GM21825 (cell line): Measurements from ENCODE around the gene RALGPS1.
A peak's percentile ranks its signal among the peaks of the same experiment; 100 is the strongest.

Experiments used
- ATAC-seq: cut with Tn5 transposase; IDR thresholded peaks from one replicate; pipeline ENCODE4 v1.9.1; 2021; ENCODE audit warnings: mild to moderate bottlenecking, moderate library complexity; ENCODE audit not compliant: unreplicated experiment

Gene RALGPS1

GRCh38 chr9:127181595-127182190 lies 267.1 kb downstream of the RALGPS1 start:
- no peak for ATAC-seq

- no peak for ATAC-seq
Measured at GRCh38 chr9:127182901-127183746, 268.5 kb downstream of the RALGPS1 start.

GRCh38 chr9:127183814-127184582 lies 269.4 kb downstream of the RALGPS1 start:
- ATAC-seq = peak; percentile 51

- no peak for ATAC-seq
Measured at GRCh38 chr9:127184641-127185040, 270.1 kb downstream of the RALGPS1 start.

GRCh38 chr9:127185181-127185580 lies 270.6 kb downstream of the RALGPS1 start:
- no peak for ATAC-seq

- ATAC-seq = no peak
Measured at GRCh38 chr9:127185931-127186781, 271.6 kb downstream of the RALGPS1 start.

GRCh38 chr9:127186806-127187205 lies 272.2 kb downstream of the RALGPS1 start:
- no peak for ATAC-seq

- ATAC-seq = no peak
Measured at GRCh38 chr9:127187231-127187956, 272.8 kb downstream of the RALGPS1 start.

GRCh38 chr9:127188396-127188795 lies 273.8 kb downstream of the RALGPS1 start:
- no peak for ATAC-seq

GRCh38 chr9:127189628-127190027 lies 275.0 kb downstream of the RALGPS1 start:
- no peak for ATAC-seq

- no peak for ATAC-seq
Measured at GRCh38 chr9:127192744-127193143, 278.2 kb downstream of the RALGPS1 start.

GRCh38 chr9:127193483-127193882 lies 278.9 kb downstream of the RALGPS1 start:
- ATAC-seq = no peak

GRCh38 chr9:127194881-127195713 lies 280.5 kb downstream of the RALGPS1 start:
- no peak for ATAC-seq

GRCh38 chr9:127195976-127196825 lies 281.6 kb downstream of the RALGPS1 start:
- ATAC-seq = no peak

- ATAC-seq = no peak
Measured at GRCh38 chr9:127196826-127197145, 282.2 kb downstream of the RALGPS1 start.

GRCh38 chr9:127197186-127197860 lies 282.7 kb downstream of the RALGPS1 start:
- no peak for ATAC-seq

GRCh38 chr9:127197861-127198430 lies 283.4 kb downstream of the RALGPS1 start:
- no peak for ATAC-seq

- ATAC-seq = no peak
Measured at GRCh38 chr9:127198587-127198986, 284.0 kb downstream of the RALGPS1 start.
